ENCODE results near the gene KLHL22.

The KLHL22 gene

DNA sequence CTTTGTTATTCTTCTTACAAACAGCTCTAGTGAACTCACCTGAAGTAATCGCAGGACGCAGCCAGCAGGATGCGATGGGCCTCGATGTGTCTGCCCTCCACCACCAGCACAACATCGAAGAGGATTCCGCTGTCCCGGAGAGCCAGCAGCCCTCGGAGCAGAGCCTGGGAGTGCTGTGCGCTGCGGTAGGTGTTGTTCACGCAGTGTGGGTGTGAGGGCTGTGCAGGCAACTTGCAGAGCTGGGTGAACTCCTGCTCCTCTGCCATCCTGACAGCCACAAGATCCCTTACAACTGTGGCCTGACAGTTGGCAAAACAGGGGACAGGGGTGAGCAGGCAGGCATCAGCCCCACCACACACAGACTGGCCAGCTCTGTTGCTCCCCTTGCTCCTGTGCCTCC lies 6.6 kb downstream of the KLHL22 start:
- Histone ChIP-seq H3K9me2 (replicated peaks; ENCODE audit: control insufficient read depth, low read length) (no peaks in the 10 kb centered on the region), H3K27ac (ENCODE audit: low read depth, low read length) (no peak overlapping the region), H3K27me3 (ENCODE audit: control insufficient read depth, low read length) (no peaks in the 10 kb centered on the region), H3K9me3 (ENCODE audit: control insufficient read depth, insufficient read depth, low read length) (no peaks in the 10 kb centered on the region), H3K36me3 (ENCODE audit: control insufficient read depth, low read length) (no peaks in the 10 kb centered on the region), H3K4me1 (ENCODE audit: control insufficient read depth, low read length) (no peaks in the 10 kb centered on the region), H4K20me1 (ENCODE audit: control insufficient read depth, insufficient read depth, low read depth, low read length) (no peaks in the 10 kb centered on the region), H3F3A (ENCODE audit: control insufficient read depth, insufficient read depth) (no peaks in the 10 kb centered on the region; the same call in 1 of the 2 replicates), H3K4me3 (ENCODE audit: low read length) (no peak overlapping the region), H3K4me2 (ENCODE audit: low read length) (no peak overlapping the region), H3K79me2 (ENCODE audit: control insufficient read depth, low read length) (peaks cover 6% of the 10 kb centered on the region)
- TF ChIP-seq CTCF (IDR thresholded peaks at IDR 0.05; ENCODE audit: low read depth, low read length, poor library complexity, severe bottlenecking): no peak
- TF ChIP-seq EZH2phosphoT487 (IDR thresholded peaks at IDR 0.05; ENCODE audit: borderline replicate concordance, low read length): no peak

DNA sequence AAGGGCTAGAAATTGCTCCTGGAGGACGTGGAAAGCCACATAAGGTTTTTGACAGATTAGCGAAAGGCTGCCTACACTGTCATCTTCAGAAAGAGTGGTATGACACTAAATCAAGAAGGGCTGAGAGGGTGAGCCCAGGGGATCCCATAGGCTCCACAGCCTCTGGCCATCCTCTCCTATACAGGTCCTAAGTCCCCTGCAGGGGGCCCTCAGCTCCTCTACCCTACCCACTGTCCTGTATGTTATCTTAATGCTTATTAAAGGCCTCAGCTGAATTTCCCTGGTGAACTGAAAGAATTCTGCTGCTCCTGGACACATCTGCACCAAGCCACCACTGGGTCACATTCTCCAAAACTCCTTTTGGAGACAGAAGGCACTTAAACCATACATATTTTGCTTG lies 7.9 kb downstream of the KLHL22 start:
- no peaks in the 10 kb centered on the region for H3K4me1 ChIP-seq (ENCODE audit: control insufficient read depth, low read length)
- H3K9me2 ChIP-seq (replicated peaks; ENCODE audit: control insufficient read depth, low read length): no peaks in the 10 kb centered on the region
- H3K4me2 ChIP-seq (ENCODE audit: low read length): no peak overlapping the region
- H3K79me2 ChIP-seq (ENCODE audit: control insufficient read depth, low read length): peaks cover 3% of the 10 kb centered on the region; the same call in 1 of the 2 replicates
- no peaks in the 10 kb centered on the region for H4K20me1 ChIP-seq (ENCODE audit: control insufficient read depth, insufficient read depth, low read depth, low read length)
- no peaks in the 10 kb centered on the region for H3K9me3 ChIP-seq (ENCODE audit: control insufficient read depth, insufficient read depth, low read length)
- no peaks in the 10 kb centered on the region for H3K36me3 ChIP-seq (ENCODE audit: control insufficient read depth, low read length)
- no peak overlapping the region for H3K27ac ChIP-seq (ENCODE audit: low read depth, low read length)
- TF ChIP-seq CTCF (IDR thresholded peaks at IDR 0.05; ENCODE audit: low read depth, low read length, poor library complexity, severe bottlenecking): no peak
- TF ChIP-seq EZH2phosphoT487 (IDR thresholded peaks at IDR 0.05; ENCODE audit: borderline replicate concordance, low read length): no peak
- no peaks in the 10 kb centered on the region for H3K27me3 ChIP-seq (ENCODE audit: control insufficient read depth, low read length)
- no peak overlapping the region for H3K4me3 ChIP-seq (ENCODE audit: low read length)
- H3F3A ChIP-seq (ENCODE audit: control insufficient read depth, insufficient read depth): no peaks in the 10 kb centered on the region; the same call in 1 of the 2 replicates

- no peak overlapping the region for H3K4me2 ChIP-seq (ENCODE audit: low read length)
- no peaks in the 10 kb centered on the region for H3K4me1 ChIP-seq (ENCODE audit: control insufficient read depth, low read length)
- TF ChIP-seq EZH2phosphoT487 (IDR thresholded peaks at IDR 0.05; ENCODE audit: borderline replicate concordance, low read length) (no peak), CTCF (IDR thresholded peaks at IDR 0.05; ENCODE audit: low read depth, low read length, poor library complexity, severe bottlenecking) (no peak)
- H4K20me1 ChIP-seq (ENCODE audit: control insufficient read depth, insufficient read depth, low read depth, low read length): no peaks in the 10 kb centered on the region
- H3K27me3 ChIP-seq (ENCODE audit: control insufficient read depth, low read length): no peaks in the 10 kb centered on the region
- H3K36me3 ChIP-seq (ENCODE audit: control insufficient read depth, low read length): no peaks in the 10 kb centered on the region
- H3K79me2 ChIP-seq (ENCODE audit: control insufficient read depth, low read length): no peaks in the 10 kb centered on the region
- H3K9me2 ChIP-seq (replicated peaks; ENCODE audit: control insufficient read depth, low read length): no peaks in the 10 kb centered on the region
- H3K9me3 ChIP-seq (ENCODE audit: control insufficient read depth, insufficient read depth, low read length): no peaks in the 10 kb centered on the region
- H3K27ac ChIP-seq (ENCODE audit: low read depth, low read length): no peak overlapping the region
- no peak overlapping the region for H3K4me3 ChIP-seq (ENCODE audit: low read length)
- no peaks in the 10 kb centered on the region for H3F3A ChIP-seq (ENCODE audit: control insufficient read depth, insufficient read depth)
These were observed 9.4 kb downstream of the KLHL22 start for GRCh38 chr22:20486229-20486628.

Measured in DOHH2 (cell line).